GM20000 (cell line): ENCODE measurements around the gene REXO4.

Source experiments
- DNase-seq: peaks from one replicate; pipeline ENCODE4 v3.0.0; 2012; ENCODE audit warnings: low spot score
- CTCF ChIP-seq: IDR thresholded peaks from 2 replicates; pipeline ENCODE4 v1.5.1; 2012; ENCODE audit warnings: mild to moderate bottlenecking, control low read depth; ENCODE audit errors: extremely low read depth, missing control alignments

REXO4 gene

GRCh38 chr9:133386338-133386737, 31.5 kb downstream of the REXO4 start:
- no peak for DNase-seq
- TF ChIP-seq CTCF = no peak

GRCh38 chr9:133385452-133385851, 32.4 kb downstream of the REXO4 start:
- DNase-seq = no peak
- no peak for TF ChIP-seq CTCF

DNA sequence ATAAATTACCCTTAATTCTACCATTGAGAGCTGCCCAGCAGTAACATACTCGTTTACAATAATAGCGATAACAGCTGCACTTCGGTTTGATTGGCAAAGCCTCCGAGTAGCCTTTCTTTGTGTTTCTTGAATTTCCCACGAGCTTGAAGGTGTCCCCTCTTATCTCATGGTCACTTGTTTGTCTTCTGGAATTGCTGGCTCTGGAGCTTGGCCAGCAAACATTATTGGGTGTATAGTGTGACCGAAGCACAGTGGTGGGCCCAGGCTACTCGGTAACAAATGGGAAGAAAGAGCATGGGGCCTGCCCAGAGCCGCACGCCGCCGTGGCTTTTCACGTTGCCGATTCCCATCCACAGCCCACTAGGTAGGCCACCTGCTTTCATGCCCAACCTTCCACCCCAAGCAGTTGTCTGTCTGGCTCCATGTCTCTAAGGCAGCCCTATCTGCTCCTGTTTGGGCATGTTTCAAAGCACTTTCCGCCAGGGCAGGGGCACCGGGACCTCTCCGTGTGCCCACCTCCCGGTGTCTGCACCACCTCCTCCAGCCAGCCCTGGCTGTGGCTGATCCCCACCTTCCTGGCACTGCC, 33.0 kb downstream of the REXO4 start:
- TF ChIP-seq CTCF = no peak
- no peak for DNase-seq

GRCh38 chr9:133383438-133383837, 34.4 kb downstream of the REXO4 start:
- TF ChIP-seq CTCF = no peak
- DNase-seq = no peak

DNA sequence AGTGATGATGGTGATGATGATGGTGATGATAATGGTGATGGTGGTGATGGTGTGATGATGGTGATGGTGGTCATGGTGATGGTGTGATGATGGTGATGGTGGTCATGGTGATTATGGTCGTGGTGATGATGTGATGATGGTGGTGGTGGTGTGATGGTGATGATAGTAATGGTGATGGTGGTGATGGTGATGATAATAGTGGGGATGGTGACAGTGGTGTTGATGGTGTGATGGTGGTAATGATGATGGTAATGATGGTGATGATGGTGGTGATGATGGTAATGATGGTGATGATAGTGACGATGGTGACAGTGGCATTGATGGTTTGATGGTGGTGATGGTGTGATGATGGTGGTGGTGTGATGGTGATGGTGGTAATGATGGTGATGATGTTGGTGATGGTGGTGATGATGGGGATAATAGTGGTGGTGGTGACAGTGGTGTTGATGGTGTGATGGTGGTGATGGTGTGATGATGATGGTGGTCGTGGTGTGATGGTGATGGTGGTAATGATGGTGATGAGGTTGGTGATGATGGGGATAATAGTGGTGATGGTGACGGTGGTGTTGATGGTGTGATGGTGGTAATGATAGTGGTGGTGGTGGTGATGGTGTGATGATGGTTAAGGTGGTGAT, 35.2 kb downstream of the REXO4 start:
- no peak for DNase-seq
- TF ChIP-seq CTCF = no peak

GRCh38 chr9:133380734-133381133, 37.1 kb downstream of the REXO4 start:
- DNase-seq = no peak
- no peak for TF ChIP-seq CTCF

DNA sequence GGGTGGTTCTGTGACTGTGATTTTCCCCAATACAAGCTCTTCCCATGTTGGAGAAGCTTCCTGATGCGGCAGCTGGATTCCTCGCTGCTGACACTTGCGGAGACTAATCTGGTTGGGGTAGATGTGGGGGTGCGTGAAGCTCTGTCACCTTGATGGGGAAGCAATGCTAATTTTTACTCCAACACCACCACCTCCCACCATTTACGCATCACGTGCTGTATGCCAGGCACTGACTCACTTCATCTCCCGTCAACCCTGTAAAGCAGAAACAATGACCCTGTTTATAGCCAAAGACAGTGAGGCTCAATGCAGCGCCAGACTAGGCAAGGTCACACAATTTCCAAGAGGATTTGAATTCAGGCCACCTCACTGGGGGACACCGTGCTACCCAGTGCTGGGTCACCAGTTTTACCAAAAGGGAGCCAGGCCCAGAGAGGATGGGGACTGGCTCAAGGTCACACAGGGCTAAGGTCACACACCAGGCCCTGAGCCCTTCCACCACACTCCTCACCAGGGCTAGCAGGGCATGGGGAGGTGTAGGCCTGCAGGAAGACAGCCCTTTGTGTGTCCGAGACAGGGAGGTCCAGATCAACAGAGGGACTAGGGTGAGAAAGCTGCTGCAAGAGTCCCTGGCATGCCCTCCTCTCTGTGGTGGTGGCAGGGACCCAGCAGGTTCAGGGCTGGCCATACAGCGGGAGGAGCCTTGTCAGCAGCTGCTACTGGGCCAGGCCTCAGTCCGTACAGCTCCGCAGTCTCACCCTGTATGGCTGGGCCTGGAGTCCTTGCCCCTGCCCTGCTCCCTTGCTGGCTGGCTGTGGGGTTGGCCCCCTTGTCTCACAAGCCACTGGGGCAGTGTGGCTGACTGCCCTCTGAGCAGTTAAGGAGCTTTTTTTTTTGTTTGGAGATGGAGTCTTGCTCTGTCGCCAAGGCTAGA, 38.4 kb downstream of the REXO4 start:
- no peak for TF ChIP-seq CTCF
- DNase-seq = no peak
